Nephron progenitor cell (in vitro differentiated cells): ENCODE data around the gene RANBP3L.
"Not testable (repeated sequence)": the region's sequence is repeated elsewhere in the genome, so short reads cannot be mapped to it uniquely, and the experiment has no call there.

Experiments used
- DNase-seq: peaks from one replicate; pipeline ENCODE4 v3.0.0; 2021
- H3K27ac Mint-ChIP-seq: 2 replicates; pipeline ENCODE4 v1.8.0; 2021; ENCODE audit warnings: mild to moderate bottlenecking, moderate library complexity, mixed read lengths
- H3K27me3 Mint-ChIP-seq: 2 replicates; pipeline ENCODE4 v1.8.0; 2021; ENCODE audit warnings: mild to moderate bottlenecking, low read depth, mixed read lengths; ENCODE audit not compliant: poor library complexity
- H3K36me3 Mint-ChIP-seq: 2 replicates; pipeline ENCODE4 v1.8.0; 2021; ENCODE audit warnings: low read depth, mixed read lengths
- H3K4me1 Mint-ChIP-seq: 2 replicates; pipeline ENCODE4 v1.8.0; 2021; ENCODE audit warnings: mixed read lengths
- H3K4me3 Mint-ChIP-seq: 2 replicates; pipeline ENCODE4 v1.8.0; 2021; ENCODE audit warnings: mild to moderate bottlenecking, moderate library complexity, mixed read lengths
- H3K9me3 Mint-ChIP-seq: 2 replicates; pipeline ENCODE4 v1.8.0; 2021; ENCODE audit warnings: mild to moderate bottlenecking, moderate library complexity, mixed read lengths
- CTCF ChIP-seq: fragments of 200-600 bp; sonication (generic); IDR thresholded peaks from 2 replicates; pipeline ENCODE4 v1.5.0; 2021; ENCODE audit warnings: antibody characterized with exemption

RANBP3L gene, protein sequence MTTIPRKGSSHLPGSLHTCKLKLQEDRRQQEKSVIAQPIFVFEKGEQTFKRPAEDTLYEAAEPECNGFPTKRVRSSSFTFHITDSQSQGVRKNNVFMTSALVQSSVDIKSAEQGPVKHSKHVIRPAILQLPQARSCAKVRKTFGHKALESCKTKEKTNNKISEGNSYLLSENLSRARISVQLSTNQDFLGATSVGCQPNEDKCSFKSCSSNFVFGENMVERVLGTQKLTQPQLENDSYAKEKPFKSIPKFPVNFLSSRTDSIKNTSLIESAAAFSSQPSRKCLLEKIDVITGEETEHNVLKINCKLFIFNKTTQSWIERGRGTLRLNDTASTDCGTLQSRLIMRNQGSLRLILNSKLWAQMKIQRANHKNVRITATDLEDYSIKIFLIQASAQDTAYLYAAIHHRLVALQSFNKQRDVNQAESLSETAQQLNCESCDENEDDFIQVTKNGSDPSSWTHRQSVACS

GRCh38 chr5:36301858-36302603, at the start of gene RANBP3L:
Gene RANBP3L (minus strand): TSS chr5:36301902. CDS start chr5:36301416, 486 bp downstream.
- Mint-ChIP-seq H3K27me3 (peaks cover 3% of the 10 kb centered on the region), H3K4me3 (no peak within 1 kb of the TSS), H3K36me3 (no peaks in the 10 kb centered on the region), H3K4me1 (peaks cover 27% of the 10 kb centered on the region), H3K9me3 (peaks cover 3% of the 10 kb centered on the region), H3K27ac (no peak within 1 kb of the TSS)
- TF ChIP-seq CTCF: no peak
- peak; percentile 8 for DNase-seq

- no peaks in the 10 kb centered on the region for H3K4me1 Mint-ChIP-seq
These were observed 45.4 kb upstream of the RANBP3L start for GRCh38 chr5:36346896-36347690.

GRCh38 chr5:36344899-36345298, 43.2 kb upstream of the RANBP3L start:
- no peak for DNase-seq
- H3K4me1 Mint-ChIP-seq: peaks cover 8% of the 10 kb centered on the region
- no peak for TF ChIP-seq CTCF
- peaks cover 27% of the 10 kb centered on the region for H3K9me3 Mint-ChIP-seq
- H3K36me3 Mint-ChIP-seq: peaks cover 12% of the 10 kb centered on the region
- H3K4me3 Mint-ChIP-seq: no peak overlapping the region
- no peak overlapping the region for H3K27ac Mint-ChIP-seq
- H3K27me3 Mint-ChIP-seq: no peaks in the 10 kb centered on the region

More at GRCh38 chr5:36346896-36347690, 45.4 kb upstream of the RANBP3L start:
- peaks cover 8% of the 10 kb centered on the region for H3K36me3 Mint-ChIP-seq
- no peak overlapping the region for H3K4me3 Mint-ChIP-seq
- peaks cover 3% of the 10 kb centered on the region for H3K27me3 Mint-ChIP-seq
- H3K9me3 Mint-ChIP-seq: peaks cover 21% of the 10 kb centered on the region
- TF ChIP-seq CTCF: no peak
- H3K27ac Mint-ChIP-seq: no peak overlapping the region
- DNase-seq: no peak

DNA sequence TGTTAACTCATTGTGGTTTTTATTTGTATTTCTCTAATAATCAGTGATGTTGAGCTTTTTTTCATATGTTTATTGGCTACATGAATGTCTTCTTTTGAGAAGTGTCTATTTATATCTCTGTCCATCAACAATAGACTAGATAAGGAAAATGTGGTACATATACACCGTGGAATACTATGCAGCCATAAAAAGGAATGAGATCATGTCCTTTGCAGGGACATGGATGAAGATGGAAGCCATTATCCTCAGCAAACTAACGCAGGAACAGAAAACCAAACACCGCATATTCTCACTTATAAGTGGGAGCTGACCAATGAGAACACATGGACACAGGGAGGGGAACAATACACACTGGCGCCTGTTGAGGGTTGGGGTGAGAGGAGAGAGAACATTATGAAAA, 40.0 kb upstream of the RANBP3L start:
- H3K4me1 Mint-ChIP-seq: peaks cover 16% of the 10 kb centered on the region
- H3K27ac Mint-ChIP-seq, DNase-seq, H3K4me3 Mint-ChIP-seq, H3K27me3 Mint-ChIP-seq: not testable (repeated sequence)
- peaks cover 12% of the 10 kb centered on the region for H3K36me3 Mint-ChIP-seq
- H3K9me3 Mint-ChIP-seq: peaks cover 27% of the 10 kb centered on the region

- Mint-ChIP-seq H3K4me3 (no peak overlapping the region), H3K9me3 (peaks cover 11% of the 10 kb centered on the region), H3K4me1 (peaks cover 16% of the 10 kb centered on the region), H3K36me3 (peaks cover 11% of the 10 kb centered on the region), H3K27ac (no peak overlapping the region), H3K27me3 (peaks cover 2% of the 10 kb centered on the region)
- no peak for DNase-seq
- TF ChIP-seq CTCF: no peak
These were observed 35.9 kb upstream of the RANBP3L start for GRCh38 chr5:36337597-36337996.

- Mint-ChIP-seq H3K36me3 (peaks cover 4% of the 10 kb centered on the region), H3K27me3 (peaks cover 6% of the 10 kb centered on the region), H3K9me3 (no peaks in the 10 kb centered on the region), H3K27ac (no peak overlapping the region), H3K4me1 (peaks cover 2% of the 10 kb centered on the region), H3K4me3 (no peak overlapping the region)
- no peak for TF ChIP-seq CTCF
- DNase-seq: no peak
These were observed 32.6 kb upstream of the RANBP3L start for GRCh38 chr5:36334315-36334714.

GRCh38 chr5:36332720-36333119, 31.0 kb upstream of the RANBP3L start:
- not testable (repeated sequence) for H3K36me3 Mint-ChIP-seq, H3K4me1 Mint-ChIP-seq, H3K27me3 Mint-ChIP-seq, H3K4me3 Mint-ChIP-seq, DNase-seq, H3K9me3 Mint-ChIP-seq
- peak overlapping the region; percentile 82 for H3K27ac Mint-ChIP-seq
